Measurements from ENCODE around the gene ALDH16A1. TPM values are rescaled to one million over a fixed set of nuclear protein-coding genes. Genes with fewer than 3 reads are reported as not detected.
A peak's percentile ranks its signal among the peaks of the same experiment; 100 is the strongest.

The ALDH16A1 gene
- total and polyA plus RNA-seq, 10 of the 15 experiments (the other 5 are each of a cell fraction or from before 2014, with no cell fraction given), result 1.7 to 49.3 (median 18.1) TPM

- peak; percentile 32; the same call in 1 of the 2 replicates for TF ChIP-seq FOXM1 (IDR thresholded peaks at IDR 0.05; ENCODE audit: low read depth, low read length)
- no peak for TF ChIP-seq BMI1 (IDR thresholded peaks at IDR 0.05; ENCODE audit: borderline replicate concordance)
- peak; percentile 68 for TF ChIP-seq POLR2A (IDR thresholded peaks at IDR 0.05; ENCODE audit: low read depth, low read length)
- TF ChIP-seq POLR2AphosphoS5 (IDR thresholded peaks at IDR 0.05; ENCODE audit: low read length), result peak; percentile 92
- no peak for TF ChIP-seq NRF1 (conservative IDR thresholded peaks at IDR 0.05; ENCODE audit: low read depth, low read length)
These were observed 39.8 kb downstream of the ALDH16A1 start (continued) for GRCh38 chr19:49492573-49493405.

GRCh38 chr19:49496574-49497008 lies 43.6 kb downstream of the ALDH16A1 start:
- FAIRE-seq (no peak), DNase-seq (ENCODE audit: low read depth, low spot score) (no peak), ATAC-seq (no peak)
- TSS peak; percentile 83 for BruUV-seq (replicated peaks)
- Histone ChIP-seq H4K20me1 (ENCODE audit: control insufficient read depth, insufficient read depth) (peaks cover 7% of the 10 kb centered on the region; the same call in 1 of the 2 replicates), H3K4me3 (peak overlapping the region; percentile 79), H3K79me2 (ENCODE audit: control insufficient read depth, insufficient read depth, low read length) (peaks cover 30% of the 10 kb centered on the region), H3K4me2 (ENCODE audit: control insufficient read depth, insufficient read depth) (peak overlapping the region; percentile 91), H3K36me3 (ENCODE audit: control insufficient read depth in 2 of 2, insufficient read depth in 2 of 2, low read length in 1 of 2) (peaks cover 20 to 36% of the 10 kb centered on the region in 2 experiments), H2AFZ (ENCODE audit: control insufficient read depth, low read depth, low read length) (no peak overlapping the region), H3K27me3 (replicated peaks in 1 of 2; ENCODE audit: control insufficient read depth in 2 of 2, insufficient read depth in 2 of 2, low read length in 1 of 2) (no peaks in the 10 kb centered on the region), H3K9me3 (replicated peaks; ENCODE audit: control insufficient read depth, insufficient read depth, low read length) (no peaks in the 10 kb centered on the region; the same call in 1 of the 3 replicates), H3K4me1 (ENCODE audit: control insufficient read depth, insufficient read depth, low read length) (peaks cover 35% of the 10 kb centered on the region), H3K27ac (ENCODE audit: control insufficient read depth, insufficient read depth) (peak overlapping the region; percentile 85), H3K9ac (ENCODE audit: control insufficient read depth, insufficient read depth, low read length) (peak overlapping the region; percentile 100)
- WGBS (ENCODE audit: insufficient coverage, insufficient replicate concordance, low lambda C conversion rate, missing lambda C conversion rate), result 0% methylated on average over 11 of the region's 11 CpGs
- ChIA-PET RAD21 (ENCODE audit: unreplicated experiment) (interaction anchor here (1.0 to 2.0 kb wide), 2 partner anchors 45 to 180 kb away, joined by 3 to 4 read pairs; partner anchors contain the start of gene PIH1D1), POLR2A (interaction anchor here (0.9 to 5.3 kb wide), 5 partner anchors 9 to 503 kb away, joined by 4 to 44 read pairs (median 4); partner anchors contain the start of genes ALDH16A1, FUZ, PIH1D1 and RPL13A), SMC1A (ENCODE audit: uncharacterized antibody, unreplicated experiment) (interaction anchor here (0.9 kb wide), 1 partner anchor 9 kb away, joined by 4 read pairs; the partner anchor contains the start of gene RPL13A), CTCF (no interaction called here)
- in situ Hi-C loops (cut with MboI), result loop anchor here (5.0 kb wide), 1 partner anchor 171 kb away; the partner anchor contains the start of genes BCL2L12 and IRF3
- intact Hi-C loops (cut with micrococcal nuclease; ENCODE audit: unreplicated experiment), result loop anchor here (1.0 to 2.0 kb wide), 4 partner anchors 9 to 180 kb away; partner anchors contain the start of genes PRMT1, RPL13A and RRAS
- TF ChIP-seq TBL1XR1 (IDR thresholded peaks at IDR 0.05; ENCODE audit: low read depth, low read length) (no peak), E2F4 (IDR thresholded peaks at IDR 0.05; ENCODE audit: low read depth, low read length) (no peak), MAX (IDR thresholded peaks at IDR 0.05; ENCODE audit: low read depth, low read length) (0 out of 2 replicates have a peak, but pooled peaks have one; percentile 28), SMARCA5 (IDR thresholded peaks at IDR 0.05) (0 out of 2 replicates have a peak, but pooled peaks have one; percentile 4), CHD1 (IDR thresholded peaks at IDR 0.05; ENCODE audit: low read depth, low read length) (0 out of 2 replicates have a peak, but pooled peaks have one; percentile 87), SIN3A (IDR thresholded peaks at IDR 0.05; ENCODE audit: low read depth, low read length) (no peak), SREBF2 (IDR thresholded peaks at IDR 0.05; ENCODE audit: low read length) (no peak), USF2 (IDR thresholded peaks at IDR 0.05; ENCODE audit: borderline replicate concordance, low read depth, low read length) (no peak), TCF3 (IDR thresholded peaks at IDR 0.05; ENCODE audit: borderline replicate concordance, insufficient read depth, low read depth, low read length) (no peak), BCL11A (IDR thresholded peaks at IDR 0.05; ENCODE audit: low read depth, low read length) (no peak)

Measured in GM12878 (cell line).